ENCODE data around the gene UBE3A.

UBE3A gene

DNA sequence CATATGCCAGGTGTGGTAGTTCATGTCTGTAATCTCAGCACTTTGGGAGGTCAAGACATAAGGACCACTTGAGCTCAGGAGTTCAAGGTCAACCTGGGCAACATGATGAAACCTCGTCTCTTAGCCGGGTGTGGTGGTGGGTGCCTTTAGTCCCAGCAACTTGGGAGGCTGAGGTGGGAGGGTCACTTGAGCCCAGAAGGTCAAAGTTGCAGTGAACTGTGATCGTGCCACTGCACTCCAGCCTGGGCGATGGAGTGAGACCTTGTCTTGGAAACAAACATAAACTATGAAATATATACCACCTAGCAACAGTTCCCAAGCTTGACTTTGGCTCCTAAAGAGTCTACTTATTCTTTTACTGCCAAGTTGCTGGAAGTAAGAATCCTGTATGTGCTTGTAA lies 30.9 kb downstream of the UBE3A start:
- TF ChIP-seq, protein P1, sequence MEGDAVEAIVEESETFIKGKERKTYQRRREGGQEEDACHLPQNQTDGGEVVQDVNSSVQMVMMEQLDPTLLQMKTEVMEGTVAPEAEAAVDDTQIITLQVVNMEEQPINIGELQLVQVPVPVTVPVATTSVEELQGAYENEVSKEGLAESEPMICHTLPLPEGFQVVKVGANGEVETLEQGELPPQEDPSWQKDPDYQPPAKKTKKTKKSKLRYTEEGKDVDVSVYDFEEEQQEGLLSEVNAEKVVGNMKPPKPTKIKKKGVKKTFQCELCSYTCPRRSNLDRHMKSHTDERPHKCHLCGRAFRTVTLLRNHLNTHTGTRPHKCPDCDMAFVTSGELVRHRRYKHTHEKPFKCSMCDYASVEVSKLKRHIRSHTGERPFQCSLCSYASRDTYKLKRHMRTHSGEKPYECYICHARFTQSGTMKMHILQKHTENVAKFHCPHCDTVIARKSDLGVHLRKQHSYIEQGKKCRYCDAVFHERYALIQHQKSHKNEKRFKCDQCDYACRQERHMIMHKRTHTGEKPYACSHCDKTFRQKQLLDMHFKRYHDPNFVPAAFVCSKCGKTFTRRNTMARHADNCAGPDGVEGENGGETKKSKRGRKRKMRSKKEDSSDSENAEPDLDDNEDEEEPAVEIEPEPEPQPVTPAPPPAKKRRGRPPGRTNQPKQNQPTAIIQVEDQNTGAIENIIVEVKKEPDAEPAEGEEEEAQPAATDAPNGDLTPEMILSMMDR (IDR thresholded peaks at IDR 0.05) = no peak
- no peak overlapping the region for H3K4me3 ChIP-seq
- no peak overlapping the region for H3K27ac ChIP-seq
- DNase-seq (ENCODE audit: low spot score) = no peak

DNA sequence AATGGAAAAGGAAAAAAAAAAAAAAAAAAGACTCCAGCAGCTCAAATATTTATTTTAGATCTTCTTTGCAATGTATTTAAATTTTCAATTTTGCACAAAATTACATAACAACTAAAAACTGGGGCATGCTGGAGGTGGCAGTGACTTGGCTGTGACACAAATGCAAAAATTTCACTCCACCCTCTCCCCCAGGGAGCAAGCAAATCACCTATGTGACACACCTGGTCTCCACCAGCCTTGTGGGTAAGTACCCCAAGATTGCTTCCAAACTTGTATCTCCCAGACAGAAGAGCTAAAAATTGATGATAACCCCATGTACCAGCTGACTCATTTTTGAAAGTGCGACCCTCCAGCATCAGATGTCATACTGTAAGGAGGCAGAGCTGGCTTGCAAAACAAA lies 32.0 kb downstream of the UBE3A start:
- Histone ChIP-seq H3K27ac (no peak overlapping the region), H3K4me3 (no peak overlapping the region)
- no peak for DNase-seq (ENCODE audit: low spot score)
- TF ChIP-seq, protein P1 (IDR thresholded peaks at IDR 0.05) = no peak

DNA sequence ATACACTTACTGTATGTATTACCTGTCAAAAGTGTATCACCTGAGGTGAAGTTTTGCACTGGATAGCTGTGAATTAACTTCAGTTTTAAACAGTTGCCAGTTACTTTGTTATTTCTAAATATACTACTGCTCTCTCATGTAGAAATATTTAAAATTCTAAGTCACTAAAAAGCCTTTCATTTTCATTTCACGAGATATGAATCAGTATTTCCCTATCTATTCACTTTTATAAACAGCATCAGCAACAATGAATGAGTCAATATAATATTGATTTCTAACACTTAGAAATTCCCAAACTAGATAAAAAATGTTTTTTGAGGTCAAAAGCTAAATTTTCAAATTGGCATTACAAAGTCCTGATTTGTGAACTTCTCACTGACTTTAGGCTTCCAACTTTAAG lies 32.6 kb downstream of the UBE3A start:
- Histone ChIP-seq H3K4me3 (no peak overlapping the region), H3K27ac (no peak overlapping the region)
- DNase-seq (ENCODE audit: low spot score) = no peak
- TF ChIP-seq, protein P1 (IDR thresholded peaks at IDR 0.05) = no peak

DNA sequence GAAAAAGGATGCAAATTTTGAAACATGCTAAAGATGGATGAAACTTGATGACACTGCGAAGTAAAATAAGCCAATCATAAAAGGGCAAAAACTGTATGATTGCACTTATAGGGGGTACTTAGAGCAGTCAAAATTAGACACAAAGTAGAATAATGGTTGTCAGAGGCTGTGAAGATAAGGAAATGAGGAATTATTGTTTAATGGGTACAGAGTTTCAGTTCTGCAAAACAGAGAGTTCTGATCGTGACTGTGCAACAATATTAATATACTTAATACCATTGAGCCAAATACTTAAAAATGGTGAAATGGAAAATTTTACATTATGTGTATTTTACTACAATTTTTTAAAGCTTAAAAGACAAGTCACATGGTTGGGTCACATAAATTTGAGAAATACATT lies 35.1 kb downstream of the UBE3A start:
- DNase-seq (ENCODE audit: low spot score) = no peak
- TF ChIP-seq, protein P1 (IDR thresholded peaks at IDR 0.05) = no peak
- H3K27ac ChIP-seq = no peak overlapping the region
- H3K4me3 ChIP-seq = no peak overlapping the region

DNA sequence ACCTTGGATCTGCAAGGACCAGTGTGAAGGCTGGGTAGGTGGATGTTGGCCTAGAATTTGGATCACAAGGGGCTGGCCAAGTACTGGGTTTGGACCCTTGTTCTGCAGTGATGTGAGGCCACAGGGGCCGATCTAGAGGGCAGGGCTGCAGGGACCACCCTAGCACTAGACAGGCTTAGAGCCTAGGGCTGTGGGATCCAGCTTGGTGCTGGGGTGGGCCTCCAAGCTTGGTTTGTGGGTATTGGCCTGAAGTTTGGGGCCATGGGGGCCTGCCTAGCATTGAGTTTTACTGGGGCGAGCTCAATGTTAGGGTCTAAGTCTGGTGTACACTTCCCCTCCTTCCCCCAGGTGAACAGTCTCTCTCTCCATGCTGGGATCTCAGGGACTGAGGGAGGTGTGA lies 36.5 kb downstream of the UBE3A start:
- no peak overlapping the region for H3K27ac ChIP-seq
- TF ChIP-seq, protein P1 (IDR thresholded peaks at IDR 0.05) = no peak
- no peak overlapping the region for H3K4me3 ChIP-seq
- DNase-seq (ENCODE audit: low spot score) = no peak

DNA sequence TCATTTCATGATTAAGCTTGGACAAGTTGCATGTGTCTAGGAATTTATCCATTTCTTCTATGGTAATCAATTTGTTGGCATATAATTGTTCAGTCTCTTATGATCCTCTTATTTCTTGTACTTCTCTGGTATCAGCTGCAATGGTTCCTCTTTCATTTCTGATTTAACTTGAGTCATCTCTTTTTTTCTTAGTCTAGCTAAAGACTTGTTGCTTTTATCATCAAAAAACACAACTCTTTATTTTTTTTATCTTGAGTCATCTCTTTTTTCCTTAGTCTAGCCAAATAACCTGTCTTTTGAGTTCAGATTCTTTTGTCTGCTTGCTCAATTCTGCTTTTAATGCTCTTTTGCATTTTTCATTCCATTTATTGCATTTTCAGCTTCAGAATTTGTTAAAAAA lies 37.3 kb downstream of the UBE3A start:
- DNase-seq (ENCODE audit: low spot score) = no peak
- H3K27ac ChIP-seq = no peak overlapping the region
- H3K4me3 ChIP-seq = no peak overlapping the region
- TF ChIP-seq, protein P1 (IDR thresholded peaks at IDR 0.05) = no peak

DNA sequence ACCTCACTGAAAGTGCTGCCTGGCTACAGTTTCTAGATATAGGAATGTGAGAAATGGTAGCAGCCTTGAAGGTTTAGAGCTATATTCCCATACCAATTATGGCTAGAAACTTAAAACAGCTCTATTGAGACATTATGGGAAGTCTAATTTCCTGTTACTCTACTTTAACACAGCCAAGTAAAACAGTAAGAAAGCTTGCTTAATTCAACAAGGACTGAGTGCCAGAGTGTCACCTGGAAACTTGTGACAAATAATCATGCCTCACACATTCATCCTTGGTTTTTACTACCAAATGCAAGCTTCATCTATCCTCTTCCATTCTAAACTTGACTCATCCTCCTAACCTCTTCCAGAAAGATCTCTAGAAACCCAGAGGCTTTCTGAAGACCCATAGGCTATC lies 41.7 kb downstream of the UBE3A start:
- H3K4me3 ChIP-seq = no peak overlapping the region
- no peak overlapping the region for H3K27ac ChIP-seq
- TF ChIP-seq, protein P1 (IDR thresholded peaks at IDR 0.05) = no peak
- no peak for DNase-seq (ENCODE audit: low spot score)

Data from coronary artery (tissue), 2 donors.